K562 (cell line): ENCODE measurements around the gene COLEC12. TPM values are rescaled to one million over a fixed set of nuclear protein-coding genes. Genes with fewer than 3 reads are reported as not detected.

Experiments
- CGGBP1 ChIP-seq: fragments of 250-450 bp; sonication (Bioruptor Pico); IDR thresholded peaks from 2 replicates; pipeline ENCODE4 v1.9.0; 2021; ENCODE audit warnings: mild to moderate bottlenecking
- ERF ChIP-seq: fragments of 450-650 bp; formaldehyde crosslinking; IDR thresholded peaks from 2 replicates; pipeline ENCODE4 v1.4.0; 2020; ENCODE audit warnings: mild to moderate bottlenecking, mixed read lengths
- FOXA3 ChIP-seq, 2 experiments: fragments of 450-650 bp in 1 of 2; sonication (generic) in 1 of 2; formaldehyde crosslinking; IDR thresholded peaks in 1 of 2; conservative IDR thresholded peaks in 1 of 2; 2 replicates each; pipeline versions ENCODE4 v1.4.0 to v1.8.0; 2020 to 2022; ENCODE audit warnings: mild to moderate bottlenecking in 2 of 2, missing genetic modification reagents in 1 of 2
- RREB1 ChIP-seq: fragments of 250-450 bp; sonication (Bioruptor Pico); IDR thresholded peaks from 2 replicates; pipeline ENCODE4 v1.4.0; 2020
- THAP7 ChIP-seq: fragments of 250-450 bp; sonication (Bioruptor Pico); IDR thresholded peaks from 2 replicates; pipeline ENCODE4 v1.5.0; 2021
- polyA plus RNA-seq, 8 experiments: library from polyadenylated mRNA; depleted of rRNA in 4 of 8; stranded (reverse) in 5 of 8; unstranded in 3 of 8; fragments of >200 nt; fragmentation: Nextera tagmentation in 2 of 8; fragmentation: Illumina TruSeq in 1 of 8; extraction: Ambion mirVana in 2 of 8; extraction: Trizol in 1 of 8; gene quantifications; 2 replicates each; pipeline versions ENCODE4 v1.2.1 to v1.2.3, GENCODE V29; 2011 to 2014; ENCODE audit warnings: inconsistent platforms in 1 of 8, missing spikeins in 1 of 8
- total RNA-seq, 7 experiments: library from RNA; depleted of rRNA in 6 of 7; stranded (reverse); fragments of >200 nt in 6 of 7; fragmentation: Illumina TruSeq in 2 of 7; extraction: Trizol in 2 of 7; gene quantifications; 2 replicates each; pipeline versions ENCODE4 v1.2.1 to v1.2.3, GENCODE V29; 2011 to 2021; ENCODE audit warnings: low replicate concordance in 1 of 7
- TF ChIP-seq, protein P1 (sequence below): fragments of 250-450 bp; sonication (Bioruptor Pico); IDR thresholded peaks from 2 replicates; pipeline ENCODE4 v1.5.0; 2021; ENCODE audit warnings: mild to moderate bottlenecking, borderline replicate concordance
- TF ChIP-seq, protein P2 (sequence below): sonication (generic); formaldehyde crosslinking; IDR thresholded peaks from 2 replicates; pipeline ENCODE4 v1.8.0; 2022; ENCODE audit warnings: mild to moderate bottlenecking, missing genetic modification reagents, borderline replicate concordance

Gene COLEC12
- total and polyA plus RNA-seq, 9 of the 15 experiments (the other 6 are each of a cell fraction or from before 2014, with no cell fraction given) = 0.04 TPM; not detected in 8

DNA sequence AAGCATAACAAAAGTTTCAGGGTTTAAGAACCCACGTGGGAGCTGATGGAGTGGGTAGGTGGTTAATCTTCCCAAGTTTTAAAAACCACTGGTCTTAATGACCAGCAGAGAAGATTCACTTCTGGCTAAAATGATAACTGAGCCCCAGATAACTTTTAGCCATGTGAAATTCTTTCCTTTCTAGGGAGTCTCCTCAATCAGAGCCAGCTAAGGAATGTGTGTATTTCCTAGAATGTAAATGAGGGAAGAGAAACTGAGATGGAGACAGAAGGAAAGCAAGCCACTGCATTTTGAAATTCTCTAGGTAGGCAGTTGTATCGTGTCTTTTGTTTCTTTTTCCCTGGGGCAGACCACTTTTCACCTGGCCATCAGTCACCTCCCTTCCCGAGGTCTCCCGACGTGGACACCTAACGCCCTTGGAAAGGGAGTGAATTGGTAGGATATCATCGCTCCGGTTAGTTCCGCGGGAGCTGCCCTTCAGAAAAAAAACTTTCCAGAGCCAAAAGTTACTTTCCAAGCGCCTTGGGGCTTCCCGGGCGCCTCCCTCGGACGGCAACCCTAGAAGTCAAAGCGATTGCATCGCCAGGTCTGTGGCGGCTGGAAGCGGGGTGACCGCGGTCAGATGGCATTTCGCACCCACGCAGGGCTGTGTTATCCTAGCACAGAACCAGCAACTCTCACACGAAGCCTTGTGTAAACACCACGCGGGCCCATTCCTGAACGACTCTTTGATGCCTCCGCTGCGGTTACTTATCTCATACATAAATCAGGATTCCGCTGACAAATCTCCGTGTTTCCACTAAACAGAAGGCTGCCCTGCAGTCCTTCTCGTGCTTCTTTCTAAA is 1.3 kb downstream of the COLEC12 start (continued):
- TF ChIP-seq ERF (no peak), FOXA3 (CRISPR knock-in tag; conservative IDR thresholded peaks at IDR 0.05 in 1 of 2, IDR thresholded peaks at IDR 0.05 in 1 of 2) (peak in 1 of 2 experiments; percentile 94; a peak in 2 of 4 replicates), RREB1 (CRISPR knock-in tag) (no peak), THAP7 (no peak), CGGBP1 (CRISPR knock-in tag) (no peak)
- TF ChIP-seq, protein P1, sequence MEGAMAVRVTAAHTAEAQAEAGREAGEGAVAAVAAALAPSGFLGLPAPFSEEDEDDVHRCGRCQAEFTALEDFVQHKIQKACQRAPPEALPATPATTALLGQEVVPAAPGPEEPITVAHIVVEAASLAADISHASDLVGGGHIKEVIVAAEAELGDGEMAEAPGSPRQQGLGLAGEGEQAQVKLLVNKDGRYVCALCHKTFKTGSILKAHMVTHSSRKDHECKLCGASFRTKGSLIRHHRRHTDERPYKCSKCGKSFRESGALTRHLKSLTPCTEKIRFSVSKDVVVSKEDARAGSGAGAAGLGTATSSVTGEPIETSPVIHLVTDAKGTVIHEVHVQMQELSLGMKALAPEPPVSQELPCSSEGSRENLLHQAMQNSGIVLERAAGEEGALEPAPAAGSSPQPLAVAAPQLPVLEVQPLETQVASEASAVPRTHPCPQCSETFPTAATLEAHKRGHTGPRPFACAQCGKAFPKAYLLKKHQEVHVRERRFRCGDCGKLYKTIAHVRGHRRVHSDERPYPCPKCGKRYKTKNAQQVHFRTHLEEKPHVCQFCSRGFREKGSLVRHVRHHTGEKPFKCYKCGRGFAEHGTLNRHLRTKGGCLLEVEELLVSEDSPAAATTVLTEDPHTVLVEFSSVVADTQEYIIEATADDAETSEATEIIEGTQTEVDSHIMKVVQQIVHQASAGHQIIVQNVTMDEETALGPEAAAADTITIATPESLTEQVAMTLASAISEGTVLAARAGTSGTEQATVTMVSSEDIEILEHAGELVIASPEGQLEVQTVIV = no peak
- TF ChIP-seq, protein P2, sequence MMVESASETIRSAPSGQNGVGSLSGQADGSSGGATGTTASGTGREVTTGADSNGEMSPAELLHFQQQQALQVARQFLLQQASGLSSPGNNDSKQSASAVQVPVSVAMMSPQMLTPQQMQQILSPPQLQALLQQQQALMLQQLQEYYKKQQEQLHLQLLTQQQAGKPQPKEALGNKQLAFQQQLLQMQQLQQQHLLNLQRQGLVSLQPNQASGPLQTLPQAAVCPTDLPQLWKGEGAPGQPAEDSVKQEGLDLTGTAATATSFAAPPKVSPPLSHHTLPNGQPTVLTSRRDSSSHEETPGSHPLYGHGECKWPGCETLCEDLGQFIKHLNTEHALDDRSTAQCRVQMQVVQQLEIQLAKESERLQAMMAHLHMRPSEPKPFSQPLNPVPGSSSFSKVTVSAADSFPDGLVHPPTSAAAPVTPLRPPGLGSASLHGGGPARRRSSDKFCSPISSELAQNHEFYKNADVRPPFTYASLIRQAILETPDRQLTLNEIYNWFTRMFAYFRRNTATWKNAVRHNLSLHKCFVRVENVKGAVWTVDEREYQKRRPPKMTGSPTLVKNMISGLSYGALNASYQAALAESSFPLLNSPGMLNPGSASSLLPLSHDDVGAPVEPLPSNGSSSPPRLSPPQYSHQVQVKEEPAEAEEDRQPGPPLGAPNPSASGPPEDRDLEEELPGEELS = no peak
